Gastrocnemius medialis (tissue), 4 donors: ENCODE measurements around the gene FOXA2.

Source experiments
- CTCF ChIP-seq, 5 experiments: fragments of 450-650 bp in 3 of 5; fragments of 200-600 bp in 2 of 5; sonication (generic) in 2 of 5; IDR thresholded peaks in 4 of 5; conservative IDR thresholded peaks in 1 of 5; 1 replicate in 4 of 5; 2 replicates in 1 of 5; pipeline ENCODE4 v1.5.1; 2016 to 2019; ENCODE audit warnings: antibody characterized with exemption in 5 of 5, mild to moderate bottlenecking in 3 of 5, moderate library complexity in 3 of 5
- POLR2A ChIP-seq, 2 donors: fragments of 450-650 bp; IDR thresholded peaks; one replicate each; pipeline ENCODE4 v1.6.1; 2017; ENCODE audit warnings: antibody characterized with exemption in 2 of 2, mild to moderate bottlenecking in 2 of 2, moderate library complexity in 2 of 2

GRCh38 chr20:22576273-22576672 is 8.1 kb downstream of the FOXA2 start:
- TF ChIP-seq CTCF (IDR thresholded peaks at IDR 0.05 in 4 of 5, conservative IDR thresholded peaks at IDR 0.05 in 1 of 5) = no peak
- no peak for TF ChIP-seq POLR2A (IDR thresholded peaks at IDR 0.05)
